Heart right ventricle (tissue), 16 donors: Measurements from ENCODE around the gene PDLIM1. TPM values are rescaled to one million over a fixed set of nuclear protein-coding genes. Genes with fewer than 3 reads are reported as not detected.

Experiments used
- ATAC-seq, 8 donors: fragments of 200-7000 bp; cut with Tn5 transposase; one replicate each; pipeline ENCODE4 v1.9.1; 2020; ENCODE audit warnings: mild to moderate bottlenecking in 8 of 8, moderate library complexity in 8 of 8, moderate number of reproducible peaks in 1 of 8
- DNase-seq, 2 donors: peaks; one replicate each; pipeline ENCODE4 v3.0.0-alpha.2; 2020
- H3K27ac ChIP-seq, 10 donors: fragments of 200-600 bp; sonication (generic) in 2 of 10; one replicate each; pipeline versions ENCODE4 v1.5.0 to v1.8.0; 2020 to 2022; ENCODE audit warnings: mild to moderate bottlenecking in 3 of 10
- H3K27me3 ChIP-seq, 7 donors: fragments of 200-600 bp; one replicate each; pipeline ENCODE4 v1.8.0; 2021 to 2022; ENCODE audit warnings: mild to moderate bottlenecking in 2 of 7
- H3K36me3 ChIP-seq, 9 donors: fragments of 200-600 bp; sonication (generic) in 1 of 9; one replicate each; pipeline versions ENCODE4 v1.5.0 to v1.8.0; 2020 to 2022; ENCODE audit warnings: mild to moderate bottlenecking in 2 of 9
- H3K4me1 ChIP-seq, 9 donors: fragments of 200-600 bp; sonication (generic) in 1 of 9; one replicate each; pipeline versions ENCODE4 v1.5.0 to v1.8.0; 2020 to 2022; ENCODE audit warnings: mild to moderate bottlenecking in 4 of 9
- H3K4me3 ChIP-seq, 10 donors: fragments of 200-600 bp; sonication (generic) in 2 of 10; one replicate each; pipeline versions ENCODE4 v1.5.0 to v1.8.0; 2020 to 2022; ENCODE audit warnings: mild to moderate bottlenecking in 7 of 10, moderate library complexity in 2 of 10
- H3K9me3 ChIP-seq, 11 donors: fragments of 200-600 bp in 10 of 11; sonication (generic) in 2 of 11; one replicate each; pipeline versions ENCODE4 v1.5.0 to v1.8.0; 2013 to 2022; ENCODE audit warnings: mild to moderate bottlenecking in 2 of 11, control low read depth in 1 of 11, moderate library complexity in 1 of 11
- WGBS, 2 donors: extraction: QIAGEN DNeasy Blood & Tissue Kit; methylation state at CpG; one replicate each; pipeline ENCODE4 v1.1.7; 2013; ENCODE audit warnings: inconsistent platforms in 1 of 2; 5-methylcytosine and 5-hydroxymethylcytosine counted together
- intact Hi-C, 10 donors: fragments of 100-400 bp; cut with DNase I; formaldehyde crosslinking; loops; one replicate each; pipeline versions ENCODE4 v1.11.1 to v1.14.2; 2022
- polyA plus RNA-seq, 2 donors: library from polyadenylated mRNA; stranded (reverse); fragments of 200-250 nt; gene quantifications; one replicate each; pipeline ENCODE4 v1.2.3, GENCODE V29; 2013
- total RNA-seq, 10 donors: library from RNA; stranded (reverse); fragmentation: NEBNext Ultra II Directional in 3 of 10; extraction: Animal tissue kit (Norgen Biotek cat#: 25700) in 3 of 10; gene quantifications; one replicate each; pipeline versions ENCODE4 v1.2.1 to v1.2.4, GENCODE V29; 2021 to 2023
- TF ChIP-seq, protein P1 (sequence below), 9 donors: fragments of 200-600 bp; sonication (generic) in 2 of 9; IDR thresholded peaks; one replicate each; pipeline versions ENCODE4 v1.5.0 to v1.8.0; 2021 to 2022; ENCODE audit warnings: antibody characterized with exemption in 9 of 9, mild to moderate bottlenecking in 5 of 9, moderate library complexity in 1 of 9
- donor health status: Arrhythmogenic right ventricular cardiomyopathy.
- donor health status: ischemic (EF 13 %, LVEDD 7.1; RV severe dilation, severe dysfunction).
- donor health status: healthy with polysubstance abuse.
- donor health status: DM: no; HTN: yes; CAD: no.
- donor health status: DM: no; HTN: no; CAD: no.
- donor health status: ischemic (EF 25% LVEDD 6.9; RV normal size, moderate dysfunction).
- donor health status: ischemic (EF 25% LVEDD 5.7; RV mildly dilated, moderate dysfunction).
- donor health status: healthy.
- donor health status: DM: yes; HTN: yes; CAD: no.
- donor health status: Ischemic cardiomyopathy.
- donor health status: ischemic (EF 35%, LVEDD 5.7; RV mildly dilated, moderate dysfunction).
- donor health status: nonischemic (EF 11% LVEDD 7.7; RV severe dilation, severe dysfunction).
- donor health status: DM: yes; HTN: yes; CAD: no.
- donor health status: PGD.
- donor health status: ischemic (EF 29% LVEDD 5.4; RV normal size, mild dysfunction).
- donor health status: nonischemic (EF 23%, LVEDD 6.1; RV moderate dilation, normal function).

The PDLIM1 gene
- total and polyA plus RNA-seq, 12 donors, result 152 to 467 (median 322) TPM

DNA sequence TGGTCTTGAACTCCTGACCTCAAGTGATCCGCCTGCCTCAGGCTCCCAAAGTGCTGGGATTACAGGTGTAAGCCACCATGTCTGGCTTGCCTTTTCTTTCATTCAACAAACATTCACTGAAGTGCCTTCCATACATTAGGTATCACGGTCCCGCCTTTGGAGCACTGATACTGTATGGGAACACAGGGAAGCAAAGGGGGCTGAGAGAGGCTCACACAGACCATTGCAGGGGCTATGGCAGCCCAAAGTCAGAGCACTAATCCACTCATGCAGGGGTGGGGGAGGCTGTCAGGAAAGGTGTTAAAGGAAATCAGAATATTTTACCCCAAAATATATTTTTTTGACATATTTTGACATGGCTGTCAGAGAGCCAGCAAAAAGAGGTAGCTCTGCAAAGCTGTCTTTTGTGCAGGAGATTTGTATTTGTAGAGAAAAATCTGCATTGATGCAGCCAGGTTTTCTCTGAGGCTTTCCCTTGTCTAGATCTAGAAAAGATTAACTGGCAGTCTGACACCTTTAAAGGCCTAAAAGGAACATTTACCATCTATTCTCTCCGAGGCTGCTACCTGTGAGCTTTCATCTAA lies 42.0 kb upstream of the PDLIM1 start:
- H3K27ac ChIP-seq, result peak overlapping the region in 9 of 10 donors; percentile 27 to 96 (median 92)
- TF ChIP-seq, protein P1, sequence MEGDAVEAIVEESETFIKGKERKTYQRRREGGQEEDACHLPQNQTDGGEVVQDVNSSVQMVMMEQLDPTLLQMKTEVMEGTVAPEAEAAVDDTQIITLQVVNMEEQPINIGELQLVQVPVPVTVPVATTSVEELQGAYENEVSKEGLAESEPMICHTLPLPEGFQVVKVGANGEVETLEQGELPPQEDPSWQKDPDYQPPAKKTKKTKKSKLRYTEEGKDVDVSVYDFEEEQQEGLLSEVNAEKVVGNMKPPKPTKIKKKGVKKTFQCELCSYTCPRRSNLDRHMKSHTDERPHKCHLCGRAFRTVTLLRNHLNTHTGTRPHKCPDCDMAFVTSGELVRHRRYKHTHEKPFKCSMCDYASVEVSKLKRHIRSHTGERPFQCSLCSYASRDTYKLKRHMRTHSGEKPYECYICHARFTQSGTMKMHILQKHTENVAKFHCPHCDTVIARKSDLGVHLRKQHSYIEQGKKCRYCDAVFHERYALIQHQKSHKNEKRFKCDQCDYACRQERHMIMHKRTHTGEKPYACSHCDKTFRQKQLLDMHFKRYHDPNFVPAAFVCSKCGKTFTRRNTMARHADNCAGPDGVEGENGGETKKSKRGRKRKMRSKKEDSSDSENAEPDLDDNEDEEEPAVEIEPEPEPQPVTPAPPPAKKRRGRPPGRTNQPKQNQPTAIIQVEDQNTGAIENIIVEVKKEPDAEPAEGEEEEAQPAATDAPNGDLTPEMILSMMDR (IDR thresholded peaks at IDR 0.05), result no peak
- WGBS, 2 donors, result 97 to 99% methylated on average over 4 of the region's 4 CpGs
- peaks cover 21 to 95% (median 65%) of the 10 kb centered on the region in 9 donors for H3K4me1 ChIP-seq
- intact Hi-C loops, result no loop called here
- no peaks in the 10 kb centered on the region for H3K9me3 ChIP-seq
- no peak overlapping the region for H3K4me3 ChIP-seq
- no peaks in the 10 kb centered on the region for H3K27me3 ChIP-seq
- DNase-seq, result no peak
- ATAC-seq, result no peak
- H3K36me3 ChIP-seq, result peaks cover 0 to 85% (median 6%) of the 10 kb centered on the region in 9 donors

DNA sequence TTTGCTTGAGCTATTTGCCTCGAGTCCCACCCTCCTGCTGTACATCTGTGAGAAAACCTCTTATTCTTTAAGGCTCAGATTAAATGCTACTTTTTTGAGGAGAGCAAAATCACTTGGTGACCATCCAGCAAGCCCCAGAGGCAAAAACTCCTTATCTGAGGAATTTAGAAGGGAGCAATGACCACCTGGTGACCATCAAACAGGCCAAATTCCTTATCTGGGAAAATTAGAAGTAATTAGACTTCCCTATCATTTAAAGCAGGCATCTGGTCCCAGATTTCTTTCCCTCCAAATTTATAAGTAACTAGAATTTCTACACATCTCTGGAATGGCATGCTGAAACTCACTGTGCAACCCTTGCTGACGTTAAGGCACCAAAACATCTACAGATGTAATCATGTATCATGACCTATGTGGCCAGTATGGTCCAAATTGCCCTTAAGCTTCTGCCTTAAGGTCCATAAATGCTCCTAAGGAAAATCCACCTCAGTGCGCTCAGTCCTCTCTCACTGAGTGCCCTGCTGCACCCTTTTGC lies 40.9 kb upstream of the PDLIM1 start:
- ATAC-seq (no peak), DNase-seq (no peak)
- WGBS, 2 donors, result 80 to 82% methylated on average over 3 of the region's 3 CpGs
- Histone ChIP-seq H3K4me1 (peaks cover 22 to 95% (median 62%) of the 10 kb centered on the region in 9 donors), H3K4me3 (no peak overlapping the region), H3K27me3 (no peaks in the 10 kb centered on the region), H3K36me3 (peaks cover 0 to 80% (median 5%) of the 10 kb centered on the region in 9 donors), H3K27ac (peak overlapping the region in 7 of 10 donors; percentile 17 to 96 (median 37)), H3K9me3 (no peaks in the 10 kb centered on the region)
- intact Hi-C loops, result no loop called here
- TF ChIP-seq, protein P1 (IDR thresholded peaks at IDR 0.05), result no peak

DNA sequence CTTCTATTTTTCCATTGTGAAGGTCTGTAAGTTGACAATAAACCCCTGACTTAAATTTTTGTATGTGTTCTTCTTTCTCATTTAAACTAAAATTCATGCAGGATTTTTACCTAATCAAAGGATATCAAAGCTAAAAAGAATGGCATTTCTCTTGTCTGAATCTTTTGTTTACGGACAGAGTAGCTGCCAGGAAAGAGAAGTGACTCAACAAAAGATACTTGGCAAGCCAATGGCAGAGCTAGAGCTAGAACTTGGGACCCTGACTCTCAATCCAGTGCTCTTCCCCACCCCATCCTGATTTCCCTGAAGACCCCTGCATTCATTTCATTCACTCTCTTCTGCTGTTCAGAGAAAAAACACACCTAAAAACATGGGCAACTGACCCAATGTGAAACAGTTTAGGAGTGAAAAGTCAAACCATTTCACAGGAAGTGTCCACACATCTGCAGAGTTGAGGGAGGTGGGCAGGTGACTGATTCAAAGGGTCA lies 40.2 kb upstream of the PDLIM1 start:
- H3K4me1 ChIP-seq, result peaks cover 15 to 95% (median 55%) of the 10 kb centered on the region in 9 donors
- intact Hi-C loops, result no loop called here

DNA sequence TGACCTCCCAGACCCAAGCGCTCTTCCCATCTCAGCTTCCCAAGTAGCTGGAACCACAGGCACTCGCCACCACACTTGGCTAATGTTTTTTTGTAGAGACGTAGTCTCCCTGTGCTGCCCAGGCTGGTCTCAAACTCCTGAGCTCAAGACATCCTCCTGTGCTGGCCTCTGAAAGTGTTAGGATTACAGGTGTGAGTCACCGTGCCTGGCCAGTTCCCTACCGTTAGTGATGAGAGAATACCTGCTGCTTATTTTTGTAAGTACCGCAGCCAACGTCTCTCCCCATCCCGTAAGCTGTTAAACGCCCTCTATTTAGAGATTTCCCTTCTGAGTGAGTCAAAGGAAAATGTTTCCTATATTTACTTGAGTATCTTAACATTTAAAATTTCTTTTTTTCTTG lies 38.5 kb upstream of the PDLIM1 start:
- no peaks in the 10 kb centered on the region for H3K9me3 ChIP-seq
- peaks cover 3 to 95% (median 54%) of the 10 kb centered on the region in 9 donors for H3K4me1 ChIP-seq
- ATAC-seq (no peak), DNase-seq (no peak)
- TF ChIP-seq, protein P1 (IDR thresholded peaks at IDR 0.05), result no peak
- H3K4me3 ChIP-seq, result no peak overlapping the region
- 84 to 87% methylated on average over 9 of the region's 9 CpGs for WGBS, 2 donors
- peak overlapping the region in 4 of 10 donors; percentile 36 to 96 (median 75) for H3K27ac ChIP-seq
- no peaks in the 10 kb centered on the region for H3K27me3 ChIP-seq
- intact Hi-C loops, result no loop called here
- peaks cover 0 to 85% (median 4%) of the 10 kb centered on the region in 9 donors for H3K36me3 ChIP-seq

More for the DNA sequence above, 40.2 kb upstream of the PDLIM1 start:
- TF ChIP-seq, protein P1 (IDR thresholded peaks at IDR 0.05), result no peak
- DNase-seq (no peak), ATAC-seq (no peak)
- no peak overlapping the region for H3K4me3 ChIP-seq
- H3K9me3 ChIP-seq, result no peaks in the 10 kb centered on the region
- H3K36me3 ChIP-seq, result peaks cover 0 to 80% (median 4%) of the 10 kb centered on the region in 9 donors
- WGBS, 2 donors, result 81 to 90% methylated on average over 1 of the region's 1 CpG
- H3K27me3 ChIP-seq, result no peaks in the 10 kb centered on the region
- peak overlapping the region in 7 of 10 donors; percentile 17 to 96 (median 37) for H3K27ac ChIP-seq
